K562 (cell line): ENCODE data around the gene TFAP2E. TPM values are rescaled to one million over a fixed set of nuclear protein-coding genes. Genes with fewer than 3 reads are reported as not detected.

Experiments used
- C11orf30 ChIP-seq: fragments of 450-650 bp; IDR thresholded peaks from 2 replicates; pipeline ENCODE4 v1.6.1; 2016; ENCODE audit warnings: low read depth, mild to moderate bottlenecking
- CBX1 ChIP-seq: sonication (generic); IDR thresholded peaks from 2 replicates; pipeline ENCODE4 v1.6.1; 2016; ENCODE audit warnings: antibody characterized with exemption, low read depth, mild to moderate bottlenecking
- CHCHD3 ChIP-seq: fragments of 250-450 bp; sonication (Bioruptor Pico); IDR thresholded peaks from 2 replicates; pipeline ENCODE4 v2.1.2; 2022; ENCODE audit warnings: mild to moderate bottlenecking
- CHD4 ChIP-seq: fragments of 200-600 bp; sonication (generic); IDR thresholded peaks from 3 replicates; pipeline ENCODE4 v1.6.1; 2012; ENCODE audit warnings: low read depth, mild to moderate bottlenecking, mixed read lengths, low read length, inconsistent platforms; ENCODE audit not compliant: insufficient read depth, insufficient replicate concordance, poor library complexity, severe bottlenecking
- DDX20 ChIP-seq: fragments of 450-650 bp; IDR thresholded peaks from 2 replicates; pipeline ENCODE4 v1.6.1; 2016; ENCODE audit warnings: missing genetic modification characterization, low read depth, mild to moderate bottlenecking, missing compliant biosample characterization, moderate library complexity
- ELK1 ChIP-seq: sonication (generic); formaldehyde crosslinking; IDR thresholded peaks from 2 replicates; pipeline ENCODE4 v1.8.1; 2022; ENCODE audit warnings: missing genetic modification reagents
- ETV5 ChIP-seq: sonication (generic); formaldehyde crosslinking; IDR thresholded peaks from 2 replicates; pipeline ENCODE4 v1.4.0; 2020; ENCODE audit warnings: low read depth, mild to moderate bottlenecking, missing genetic modification reagents
- HOXB6 ChIP-seq: fragments of 250-450 bp; sonication (Bioruptor Pico); IDR thresholded peaks from 2 replicates; pipeline ENCODE4 v1.5.1; 2022; ENCODE audit warnings: mild to moderate bottlenecking, borderline replicate concordance
- ILK ChIP-seq: fragments of 450-650 bp; IDR thresholded peaks from 2 replicates; pipeline ENCODE4 v1.6.1; 2016; ENCODE audit warnings: missing genetic modification characterization, low read depth, mild to moderate bottlenecking, missing compliant biosample characterization, moderate library complexity, borderline replicate concordance
- MCM7 ChIP-seq, 2 experiments: fragments of 450-650 bp; IDR thresholded peaks; 2 replicates each; pipeline ENCODE4 v1.6.1; 2016 to 2018
- NCOA2 ChIP-seq, 2 experiments: fragments of 450-650 bp; IDR thresholded peaks; 2 replicates each; pipeline ENCODE4 v1.6.1; 2018; ENCODE audit warnings: mild to moderate bottlenecking in 2 of 2, moderate library complexity in 1 of 2; ENCODE audit not compliant: partially characterized antibody in 2 of 2
- NCOR1 ChIP-seq: fragments of 450-650 bp; IDR thresholded peaks from 2 replicates; pipeline ENCODE4 v1.6.1; 2016; ENCODE audit warnings: mild to moderate bottlenecking, moderate library complexity
- POU5F1 ChIP-seq: fragments of 150-350 bp; IDR thresholded peaks from 2 replicates; pipeline ENCODE4 v1.6.1; 2014; ENCODE audit warnings: borderline replicate concordance, low read length, low read depth, mild to moderate bottlenecking; ENCODE audit not compliant: partially characterized antibody
- PTRF ChIP-seq: fragments of 450-650 bp; IDR thresholded peaks from 2 replicates; pipeline ENCODE4 v1.6.1; 2016; ENCODE audit warnings: mild to moderate bottlenecking, missing genetic modification characterization, missing compliant biosample characterization
- RBBP5 ChIP-seq: fragments of 200-600 bp; sonication (generic); IDR thresholded peaks from 2 replicates; pipeline ENCODE4 v1.6.1; 2012; ENCODE audit warnings: borderline replicate concordance, mild to moderate bottlenecking, low read length, control low read depth, inconsistent platforms; ENCODE audit not compliant: insufficient read depth, poor library complexity, severe bottlenecking
- RBM34 ChIP-seq: fragments of 200-400 bp; formaldehyde crosslinking; IDR thresholded peaks from 2 replicates; pipeline ENCODE4 v1.6.1; 2018; ENCODE audit warnings: low read length, borderline replicate concordance; ENCODE audit not compliant: insufficient read depth
- TAF9B ChIP-seq: fragments of 450-650 bp; IDR thresholded peaks from 2 replicates; pipeline ENCODE4 v1.6.1; 2018; ENCODE audit warnings: mild to moderate bottlenecking; ENCODE audit not compliant: partially characterized antibody
- polyA plus RNA-seq, 8 experiments: library from polyadenylated mRNA; depleted of rRNA in 4 of 8; stranded (reverse) in 5 of 8; unstranded in 3 of 8; fragments of >200 nt; fragmentation: Nextera tagmentation in 2 of 8; fragmentation: Illumina TruSeq in 1 of 8; extraction: Ambion mirVana in 2 of 8; extraction: Trizol in 1 of 8; gene quantifications; 2 replicates each; pipeline versions ENCODE4 v1.2.1 to v1.2.3, GENCODE V29; 2011 to 2014; ENCODE audit warnings: inconsistent platforms in 1 of 8, missing spikeins in 1 of 8
- total RNA-seq, 7 experiments: library from RNA; depleted of rRNA in 6 of 7; stranded (reverse); fragments of >200 nt in 6 of 7; fragmentation: Illumina TruSeq in 2 of 7; extraction: Trizol in 2 of 7; gene quantifications; 2 replicates each; pipeline versions ENCODE4 v1.2.1 to v1.2.3, GENCODE V29; 2011 to 2021; ENCODE audit warnings: low replicate concordance in 1 of 7
- TF ChIP-seq, protein P1 (sequence below): sonication (generic); formaldehyde crosslinking; IDR thresholded peaks from 2 replicates; pipeline ENCODE4 v1.8.0; 2022; ENCODE audit warnings: mild to moderate bottlenecking, low read depth, missing genetic modification reagents
- TF ChIP-seq, protein P2 (sequence below): fragments of 250-450 bp; sonication (Bioruptor Pico); IDR thresholded peaks from 2 replicates; pipeline ENCODE4 v1.4.0; 2020
- TF ChIP-seq, protein P3 (sequence below): sonication (generic); formaldehyde crosslinking; IDR thresholded peaks from 2 replicates; pipeline ENCODE4 v1.8.0; 2023; ENCODE audit warnings: mild to moderate bottlenecking, missing genetic modification reagents

Gene TFAP2E
- total and polyA plus RNA-seq, 9 of the 15 experiments (the other 6 are each of a cell fraction or from before 2014, with no cell fraction given) = 0.03 to 0.11 (median 0.07) TPM; not detected in 4

- no peak for TF ChIP-seq HOXB6 (CRISPR knock-in tag)
- peak; percentile 99 for TF ChIP-seq RBBP5
- peak; percentile 62; the same call in 1 of the 2 replicates for TF ChIP-seq CBX1
- TF ChIP-seq, protein P1, sequence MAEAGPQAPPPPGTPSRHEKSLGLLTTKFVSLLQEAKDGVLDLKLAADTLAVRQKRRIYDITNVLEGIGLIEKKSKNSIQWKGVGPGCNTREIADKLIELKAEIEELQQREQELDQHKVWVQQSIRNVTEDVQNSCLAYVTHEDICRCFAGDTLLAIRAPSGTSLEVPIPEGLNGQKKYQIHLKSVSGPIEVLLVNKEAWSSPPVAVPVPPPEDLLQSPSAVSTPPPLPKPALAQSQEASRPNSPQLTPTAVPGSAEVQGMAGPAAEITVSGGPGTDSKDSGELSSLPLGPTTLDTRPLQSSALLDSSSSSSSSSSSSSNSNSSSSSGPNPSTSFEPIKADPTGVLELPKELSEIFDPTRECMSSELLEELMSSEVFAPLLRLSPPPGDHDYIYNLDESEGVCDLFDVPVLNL (CRISPR knock-in tag) = no peak
- TF ChIP-seq C11orf30 = peak; percentile 98
- TF ChIP-seq CHD4 = no peak
- TF ChIP-seq RBM34 = no peak
- TF ChIP-seq, protein P2, sequence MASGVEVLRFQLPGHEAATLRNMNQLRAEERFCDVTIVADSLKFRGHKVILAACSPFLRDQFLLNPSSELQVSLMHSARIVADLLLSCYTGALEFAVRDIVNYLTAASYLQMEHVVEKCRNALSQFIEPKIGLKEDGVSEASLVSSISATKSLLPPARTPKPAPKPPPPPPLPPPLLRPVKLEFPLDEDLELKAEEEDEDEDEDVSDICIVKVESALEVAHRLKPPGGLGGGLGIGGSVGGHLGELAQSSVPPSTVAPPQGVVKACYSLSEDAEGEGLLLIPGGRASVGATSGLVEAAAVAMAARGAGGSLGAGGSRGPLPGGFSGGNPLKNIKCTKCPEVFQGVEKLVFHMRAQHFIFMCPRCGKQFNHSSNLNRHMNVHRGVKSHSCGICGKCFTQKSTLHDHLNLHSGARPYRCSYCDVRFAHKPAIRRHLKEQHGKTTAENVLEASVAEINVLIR (CRISPR knock-in tag) = peak; percentile 96
- TF ChIP-seq CHCHD3 (CRISPR knock-in tag) = no peak
- no peak for TF ChIP-seq MCM7 (IDR thresholded peaks at IDR 0.05)
- no peak for TF ChIP-seq ELK1 (CRISPR knock-in tag)
- TF ChIP-seq POU5F1 = no peak
- peak; percentile 23; the same call in 1 of the 2 replicates for TF ChIP-seq NCOR1
- TF ChIP-seq ETV5 (CRISPR knock-in tag) = no peak; the same call in 1 of the 2 replicates
- TF ChIP-seq, protein P3, sequence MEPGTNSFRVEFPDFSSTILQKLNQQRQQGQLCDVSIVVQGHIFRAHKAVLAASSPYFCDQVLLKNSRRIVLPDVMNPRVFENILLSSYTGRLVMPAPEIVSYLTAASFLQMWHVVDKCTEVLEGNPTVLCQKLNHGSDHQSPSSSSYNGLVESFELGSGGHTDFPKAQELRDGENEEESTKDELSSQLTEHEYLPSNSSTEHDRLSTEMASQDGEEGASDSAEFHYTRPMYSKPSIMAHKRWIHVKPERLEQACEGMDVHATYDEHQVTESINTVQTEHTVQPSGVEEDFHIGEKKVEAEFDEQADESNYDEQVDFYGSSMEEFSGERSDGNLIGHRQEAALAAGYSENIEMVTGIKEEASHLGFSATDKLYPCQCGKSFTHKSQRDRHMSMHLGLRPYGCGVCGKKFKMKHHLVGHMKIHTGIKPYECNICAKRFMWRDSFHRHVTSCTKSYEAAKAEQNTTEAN (CRISPR knock-in tag) = no peak
- TF ChIP-seq ILK (tag) = no peak
- no peak for TF ChIP-seq PTRF (tag)
- no peak for TF ChIP-seq NCOA2 (IDR thresholded peaks at IDR 0.05; ENCODE audit: partially characterized antibody in 2 of 2)
- peak; percentile 91 for TF ChIP-seq TAF9B
- no peak for TF ChIP-seq DDX20 (tag)
Measured at GRCh38 chr1:35641233-35641866, 68.2 kb downstream of the TFAP2E start, which contains the start of gene PSMB2 (continued).
